Thymus (tissue), 11 donors: Measurements from ENCODE around the gene DNAJC25. TPM values are rescaled to one million over a fixed set of nuclear protein-coding genes. Genes with fewer than 3 reads are reported as not detected.

Source experiments
- DNase-seq, 9 donors: peaks; one replicate each; pipeline ENCODE4 v3.0.0-alpha.2; 2013; ENCODE audit warnings: low spot score in 9 of 9, low read depth in 6 of 9, missing footprints in 1 of 9
- H3K27ac ChIP-seq, 2 donors: one replicate each; pipeline ENCODE4 v1.5.1; 2013; ENCODE audit warnings: control low read depth in 1 of 2, low read depth in 1 of 2, low read length in 1 of 2, mild to moderate bottlenecking in 1 of 2, moderate library complexity in 1 of 2
- H3K27me3 ChIP-seq, 2 donors: one replicate each; pipeline ENCODE4 v1.5.1; 2013; ENCODE audit warnings: low read length in 1 of 2; ENCODE audit not compliant: control insufficient read depth in 2 of 2, insufficient read depth in 1 of 2
- H3K36me3 ChIP-seq, 2 donors: one replicate each; pipeline ENCODE4 v1.5.1; 2013; ENCODE audit warnings: low read length in 1 of 2, mild to moderate bottlenecking in 1 of 2, moderate library complexity in 1 of 2; ENCODE audit not compliant: control insufficient read depth in 2 of 2, insufficient read depth in 2 of 2
- H3K4me1 ChIP-seq, 2 donors: one replicate each; pipeline ENCODE4 v1.5.1; 2013; ENCODE audit warnings: low read length in 2 of 2; ENCODE audit not compliant: control insufficient read depth in 2 of 2, insufficient read depth in 2 of 2
- H3K4me3 ChIP-seq, 2 donors: one replicate each; pipeline ENCODE4 v1.5.1; 2013; ENCODE audit warnings: low read length in 2 of 2, control low read depth in 1 of 2, mild to moderate bottlenecking in 1 of 2
- H3K9me3 ChIP-seq, 2 donors: one replicate each; pipeline ENCODE4 v1.5.1; 2013; ENCODE audit warnings: low read length in 1 of 2, mild to moderate bottlenecking in 1 of 2; ENCODE audit not compliant: control insufficient read depth in 2 of 2, insufficient read depth in 1 of 2
- WGBS: extraction: QIAGEN DNeasy Blood & Tissue Kit; methylation state at CpG from one replicate; pipeline ENCODE4 v1.1.7; 2013; 5-methylcytosine and 5-hydroxymethylcytosine counted together
- polyA plus RNA-seq: library from polyadenylated mRNA; stranded (reverse); fragments of 200-250 nt; gene quantifications from one replicate; pipeline ENCODE4 v1.2.3, GENCODE V29; 2013
- total RNA-seq: library from RNA; stranded (reverse); fragments of 120-200 nt; gene quantifications from one replicate; pipeline ENCODE4 v1.2.4, GENCODE V29; 2013
- donor health status: healthy.

The DNAJC25 gene
- total and polyA plus RNA-seq, 2 donors: 3.5 to 8.8 TPM

DNA sequence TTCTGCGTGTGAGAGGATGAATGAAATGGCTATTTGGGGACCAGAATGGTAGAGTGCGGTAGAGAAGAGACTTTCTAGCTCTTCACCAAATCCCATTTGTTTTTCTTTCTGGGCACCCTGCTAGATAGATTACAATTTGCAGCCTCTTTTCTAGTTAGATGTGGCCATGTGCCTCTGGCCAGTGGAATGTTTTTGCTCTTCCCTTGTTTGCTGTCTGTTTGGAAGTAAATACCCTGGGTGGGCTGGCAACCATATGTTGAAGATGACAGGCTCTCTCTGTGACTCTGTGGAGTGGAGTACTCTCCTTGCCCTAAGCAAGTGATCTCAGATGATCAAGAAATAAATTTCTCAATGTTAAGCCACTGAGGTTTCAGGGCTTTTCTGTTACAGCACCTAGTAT is 43.2 kb downstream of the DNAJC25 start:
- no peaks in the 10 kb centered on the region for H3K9me3 ChIP-seq
- DNase-seq: no peak
- no peaks in the 10 kb centered on the region for H3K27me3 ChIP-seq
- H3K4me3 ChIP-seq: no peak overlapping the region
- no peaks in the 10 kb centered on the region for H3K4me1 ChIP-seq
- H3K27ac ChIP-seq: no peak overlapping the region
- H3K36me3 ChIP-seq: peaks cover 5 to 6% of the 10 kb centered on the region in 2 donors
- over 99% methylated on average over 2 of the region's 2 CpGs for WGBS

DNA sequence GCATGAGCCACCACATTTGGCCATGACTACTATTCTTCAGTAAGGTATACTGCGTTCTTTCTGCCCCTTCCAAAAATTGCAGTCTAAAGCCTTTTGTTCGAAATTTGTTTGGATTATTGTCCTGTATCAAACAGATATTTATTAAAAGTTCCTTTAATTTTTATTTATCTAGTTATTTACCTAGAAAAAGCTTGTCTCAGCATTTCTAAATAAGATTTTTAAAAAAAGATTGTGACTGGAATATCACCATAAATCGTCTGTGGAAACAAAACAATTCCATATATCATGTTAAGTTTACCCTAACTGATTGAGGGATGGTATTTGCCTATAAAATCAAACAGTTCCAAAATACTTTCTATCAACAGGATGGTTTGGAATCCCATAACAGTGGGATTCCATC is 45.0 kb downstream of the DNAJC25 start:
- Histone ChIP-seq H3K36me3 (peaks cover 3 to 9% of the 10 kb centered on the region in 2 donors), H3K9me3 (no peaks in the 10 kb centered on the region), H3K4me3 (no peak overlapping the region), H3K27ac (no peak overlapping the region), H3K4me1 (no peaks in the 10 kb centered on the region), H3K27me3 (no peaks in the 10 kb centered on the region)
- WGBS: 98% methylated on average over 3 of the region's 3 CpGs
- no peak for DNase-seq

DNA sequence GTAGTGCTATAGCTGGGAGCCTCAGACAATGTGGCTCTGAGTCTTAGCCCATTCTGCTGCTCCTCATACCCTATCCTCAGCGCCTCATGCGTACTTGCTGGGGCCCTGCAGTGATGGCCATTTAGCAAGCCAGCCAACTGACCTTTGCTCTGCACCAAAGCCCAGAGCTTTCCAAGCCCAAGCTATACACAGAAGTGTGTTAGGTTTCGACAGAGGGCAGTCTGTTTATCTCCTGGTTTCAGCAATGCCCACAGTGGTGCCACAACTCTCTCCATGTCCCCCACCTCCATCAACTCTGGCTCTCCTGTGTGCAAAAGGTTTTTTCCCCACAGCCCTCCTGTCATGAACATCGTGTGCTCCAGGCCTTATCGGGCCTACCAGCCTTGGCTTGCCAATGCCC is 47.2 kb downstream of the DNAJC25 start:
- DNase-seq: no peak
- no peak overlapping the region for H3K4me3 ChIP-seq
- peaks cover 3 to 9% of the 10 kb centered on the region in 2 donors for H3K36me3 ChIP-seq
- no peaks in the 10 kb centered on the region for H3K27me3 ChIP-seq
- WGBS: 98% methylated on average over 5 of the region's 5 CpGs
- no peak overlapping the region for H3K27ac ChIP-seq
- no peaks in the 10 kb centered on the region for H3K9me3 ChIP-seq
- no peaks in the 10 kb centered on the region for H3K4me1 ChIP-seq

DNA sequence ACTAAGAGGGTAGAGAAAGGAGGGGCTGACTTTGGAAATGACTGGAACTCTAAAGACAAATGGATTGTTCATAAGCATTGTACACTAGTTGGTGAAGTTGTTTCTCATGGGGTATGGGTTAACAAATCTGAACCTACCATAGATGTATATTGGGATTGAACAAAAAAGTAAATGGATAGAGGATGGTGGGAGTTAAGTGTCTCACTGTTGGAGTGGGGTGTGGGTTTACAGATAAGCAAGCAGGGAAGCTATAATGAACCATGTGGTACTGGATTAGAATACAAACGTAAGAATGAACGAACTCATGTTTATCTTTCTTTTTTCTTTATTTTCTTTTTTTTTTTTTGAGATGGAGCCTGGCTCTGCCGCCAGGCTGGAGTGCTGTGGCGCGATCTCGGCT is 48.1 kb downstream of the DNAJC25 start:
- Histone ChIP-seq H3K4me3 (no peak overlapping the region), H3K4me1 (no peaks in the 10 kb centered on the region), H3K27ac (no peak overlapping the region), H3K9me3 (no peaks in the 10 kb centered on the region), H3K27me3 (no peaks in the 10 kb centered on the region), H3K36me3 (peaks cover 3 to 9% of the 10 kb centered on the region in 2 donors)
- over 99% methylated on average over 6 of the region's 6 CpGs for WGBS
- no peak for DNase-seq

DNA sequence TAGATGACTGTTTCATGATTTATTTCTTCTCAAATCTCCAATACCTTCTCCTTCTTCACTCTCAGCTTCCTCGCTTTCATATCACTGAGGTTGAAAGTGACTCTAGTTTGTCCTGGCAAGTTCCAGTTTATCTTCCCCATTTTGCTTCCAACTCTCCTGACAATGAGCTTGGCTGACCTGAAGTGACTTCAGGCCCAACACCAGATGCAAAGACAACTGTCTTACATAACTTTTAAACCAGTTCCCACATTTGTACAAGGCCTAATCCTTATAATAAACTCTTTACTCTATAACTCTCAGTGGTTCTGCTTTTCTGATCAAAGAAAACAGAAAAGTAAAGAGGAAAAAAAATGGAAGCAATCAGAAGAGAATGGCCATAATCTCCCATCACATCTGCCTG is 52.3 kb downstream of the DNAJC25 start:
- Histone ChIP-seq H3K36me3 (peaks cover under 1 to 6% of the 10 kb centered on the region in 2 donors), H3K4me3 (no peak overlapping the region), H3K27ac (no peak overlapping the region), H3K27me3 (no peaks in the 10 kb centered on the region), H3K4me1 (no peaks in the 10 kb centered on the region), H3K9me3 (no peaks in the 10 kb centered on the region)
- 95% methylated on average over 1 of the region's 1 CpG for WGBS
- no peak for DNase-seq

DNA sequence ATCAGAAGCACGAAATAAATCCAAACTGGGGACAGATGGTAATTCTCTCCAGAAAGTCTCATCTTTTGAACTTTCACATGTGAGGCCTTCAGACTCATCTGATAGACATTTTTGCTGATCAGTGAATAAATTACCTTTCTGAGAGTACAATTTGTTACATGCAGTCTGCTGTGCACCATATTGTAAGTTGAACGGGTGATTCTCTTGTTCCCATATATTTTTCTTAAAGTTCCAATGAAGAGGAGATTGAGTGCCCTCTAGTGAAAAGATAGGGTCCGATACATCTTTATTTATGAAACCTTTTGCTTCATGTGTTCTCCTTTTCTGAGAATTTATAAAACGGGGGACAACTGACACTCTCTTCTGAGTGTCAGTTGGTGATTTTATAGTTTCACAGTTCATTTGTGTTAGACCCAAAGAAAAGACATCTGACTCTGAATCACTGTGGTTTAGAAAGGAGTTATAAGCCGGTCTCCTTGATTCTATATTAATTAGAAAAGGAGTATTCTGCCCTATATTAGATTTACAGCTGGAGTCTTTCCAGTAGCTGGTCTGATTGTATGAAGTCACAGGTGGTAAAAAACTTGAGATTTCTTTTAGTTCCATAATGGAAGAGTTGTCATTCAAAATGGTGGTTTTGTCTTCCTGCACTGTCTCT is 60.7 kb downstream of the DNAJC25 start:
- H3K27ac ChIP-seq: no peak overlapping the region
- H3K4me3 ChIP-seq: no peak overlapping the region
- DNase-seq: peak in 5 of 9 donors; percentile 5 to 47 (median 14)
- no peaks in the 10 kb centered on the region for H3K27me3 ChIP-seq
- H3K9me3 ChIP-seq: no peaks in the 10 kb centered on the region
- H3K4me1 ChIP-seq: no peaks in the 10 kb centered on the region
- H3K36me3 ChIP-seq: no peaks in the 10 kb centered on the region
- 51% methylated on average over 5 of the region's 5 CpGs for WGBS

DNA sequence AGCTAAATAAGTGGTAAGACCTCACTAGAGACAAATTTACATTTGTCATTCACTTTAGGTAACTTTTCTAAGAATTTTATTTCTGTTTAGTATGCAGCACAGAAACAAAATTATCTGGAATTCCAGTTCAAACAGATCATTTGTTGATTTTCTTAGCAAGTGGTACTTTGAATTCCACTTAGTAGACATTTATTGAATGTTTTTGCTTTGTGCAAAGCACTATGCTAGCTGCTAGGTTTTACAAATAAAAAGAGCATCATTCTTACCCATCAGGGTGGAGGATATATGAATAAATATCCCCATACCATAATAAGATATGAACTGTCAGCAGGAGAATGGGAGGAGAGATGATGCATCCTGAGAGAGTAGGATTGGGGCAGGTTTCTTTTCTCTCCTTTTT is 65.7 kb downstream of the DNAJC25 start:
- Histone ChIP-seq H3K27ac (no peak overlapping the region), H3K27me3 (no peaks in the 10 kb centered on the region), H3K4me3 (no peak overlapping the region), H3K36me3 (no peaks in the 10 kb centered on the region), H3K9me3 (no peaks in the 10 kb centered on the region), H3K4me1 (no peaks in the 10 kb centered on the region)
- no peak for DNase-seq

DNA sequence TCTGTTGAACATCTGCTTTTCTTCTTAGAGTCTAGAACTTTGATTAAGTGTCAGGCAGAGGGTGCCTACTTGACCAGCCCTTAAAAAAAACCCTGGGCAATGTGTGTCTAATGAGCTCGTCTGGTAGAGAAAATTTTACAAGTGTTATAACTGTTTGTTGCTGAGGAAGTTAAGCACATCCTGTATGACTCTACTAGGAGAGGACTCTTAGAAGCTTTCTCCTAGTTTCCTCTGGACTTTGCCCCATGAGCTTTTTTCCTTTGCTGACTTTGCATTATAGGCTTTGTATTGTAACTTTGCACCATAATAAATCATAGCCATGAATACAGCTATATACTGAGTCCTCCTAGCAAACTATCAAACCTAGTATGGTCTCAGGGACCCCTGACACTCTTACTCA is 69.6 kb downstream of the DNAJC25 start:
- no peaks in the 10 kb centered on the region for H3K27me3 ChIP-seq
- no peak overlapping the region for H3K4me3 ChIP-seq
- H3K27ac ChIP-seq: no peak overlapping the region
- H3K36me3 ChIP-seq: no peaks in the 10 kb centered on the region
- H3K4me1 ChIP-seq: no peaks in the 10 kb centered on the region
- no peak for DNase-seq
- no peaks in the 10 kb centered on the region for H3K9me3 ChIP-seq
- 58% methylated on average over 1 of the region's 1 CpG for WGBS
